ENCODE results near the gene L1TD1. TPM values are rescaled to one million over a fixed set of nuclear protein-coding genes. Genes with fewer than 3 reads are reported as not detected.

Gene L1TD1
- total RNA-seq, 5 donors from 2014 or later (not counting 1 experiment from before 2014, with no cell fraction given): 0.09 to 0.47 (median 0.40) TPM; not detected in 1

Other genes with a start within 250 kb of the L1TD1 start
- gene KANK4, start 124.6 kb downstream of the L1TD1 start, total RNA-seq: not detected
- gene USP1, start 242.2 kb downstream of the L1TD1 start, total RNA-seq: 10 to 100 TPM; 25.9 to 36.5 (median 33.0) TPM